DMS114 treated with DMSO at 0.1 percent for 48 hours (cell line): ENCODE results near the gene ZNF668.

ENCODE experiments used
- DNase-seq: peaks from one replicate; lab custom pipeline; 2025; ENCODE audit not compliant: unreplicated experiment; lab: John Stamatoyannopoulos, UW

ZNF668 gene

DNA sequence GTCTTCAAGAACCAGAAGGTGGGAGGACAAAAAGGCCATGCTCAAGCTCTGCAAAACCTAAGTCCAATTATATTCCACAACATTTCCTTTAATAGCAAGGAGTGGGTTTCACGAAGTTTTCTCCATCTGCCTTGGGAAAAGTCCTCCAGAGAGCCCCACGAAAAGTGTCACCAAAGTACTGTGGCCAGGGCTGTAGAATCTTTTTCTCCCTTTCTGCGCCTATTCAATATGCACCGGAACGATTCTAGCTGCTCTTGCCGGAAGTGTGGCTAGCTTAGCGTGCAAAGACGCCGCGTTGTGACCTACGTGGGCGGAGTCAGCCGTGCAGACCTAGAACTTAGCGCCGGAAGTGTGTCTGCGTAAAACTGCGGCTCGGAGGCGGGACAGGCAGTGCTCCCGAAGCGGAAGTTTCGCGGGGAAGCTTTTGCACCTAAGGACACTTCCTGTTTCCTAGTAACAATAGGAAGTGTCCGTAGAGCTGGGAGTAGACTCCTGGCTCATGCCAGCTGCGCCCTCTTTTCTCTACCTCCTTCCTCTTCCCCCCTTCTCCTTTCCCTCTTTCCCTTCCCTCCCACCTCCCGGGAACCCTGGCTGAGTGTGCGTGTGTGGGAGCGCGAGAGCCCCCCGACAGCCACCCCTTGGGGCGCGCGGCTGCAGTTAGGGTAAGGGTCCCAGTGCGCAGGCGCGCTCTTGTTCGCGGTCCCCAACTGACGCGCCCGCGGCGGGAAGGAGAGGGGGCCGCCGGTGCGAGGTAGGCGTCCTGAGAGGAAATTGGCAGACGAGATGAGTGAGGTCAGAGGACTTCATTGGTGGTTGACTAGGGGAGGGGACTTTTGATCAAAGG lies at the start of gene ZNF668, which contains the start of gene ZNF646:
Gene ZNF668, minus strand, starts transcription at position 271 of the 844 bp plus-strand sequence. CDS start 9,781 bp downstream, outside the sequence.
Gene ZNF646, plus strand, starts transcription at position 453 of the 844 bp plus-strand sequence. CDS start 1,903 bp downstream, outside the sequence.
- DNase-seq, result peak; percentile 99

DNA sequence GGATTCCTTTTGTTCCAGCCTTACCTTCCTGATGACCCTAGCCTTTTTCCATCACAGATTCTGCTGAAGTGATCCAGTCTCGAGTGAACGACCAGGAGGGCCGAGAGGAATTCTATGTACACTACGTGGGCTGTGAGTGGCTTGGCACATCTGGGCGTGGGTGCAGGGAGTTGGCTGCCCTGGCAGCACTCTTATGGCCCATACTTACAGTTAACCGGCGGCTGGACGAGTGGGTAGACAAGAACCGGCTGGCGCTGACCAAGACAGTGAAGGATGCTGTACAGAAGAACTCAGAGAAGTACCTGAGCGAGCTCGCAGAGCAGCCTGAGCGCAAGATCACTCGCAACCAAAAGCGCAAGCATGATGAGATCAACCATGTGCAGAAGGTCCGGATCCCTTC lies 46.1 kb upstream of the ZNF668 start:
- DNase-seq, result no peak

DNA sequence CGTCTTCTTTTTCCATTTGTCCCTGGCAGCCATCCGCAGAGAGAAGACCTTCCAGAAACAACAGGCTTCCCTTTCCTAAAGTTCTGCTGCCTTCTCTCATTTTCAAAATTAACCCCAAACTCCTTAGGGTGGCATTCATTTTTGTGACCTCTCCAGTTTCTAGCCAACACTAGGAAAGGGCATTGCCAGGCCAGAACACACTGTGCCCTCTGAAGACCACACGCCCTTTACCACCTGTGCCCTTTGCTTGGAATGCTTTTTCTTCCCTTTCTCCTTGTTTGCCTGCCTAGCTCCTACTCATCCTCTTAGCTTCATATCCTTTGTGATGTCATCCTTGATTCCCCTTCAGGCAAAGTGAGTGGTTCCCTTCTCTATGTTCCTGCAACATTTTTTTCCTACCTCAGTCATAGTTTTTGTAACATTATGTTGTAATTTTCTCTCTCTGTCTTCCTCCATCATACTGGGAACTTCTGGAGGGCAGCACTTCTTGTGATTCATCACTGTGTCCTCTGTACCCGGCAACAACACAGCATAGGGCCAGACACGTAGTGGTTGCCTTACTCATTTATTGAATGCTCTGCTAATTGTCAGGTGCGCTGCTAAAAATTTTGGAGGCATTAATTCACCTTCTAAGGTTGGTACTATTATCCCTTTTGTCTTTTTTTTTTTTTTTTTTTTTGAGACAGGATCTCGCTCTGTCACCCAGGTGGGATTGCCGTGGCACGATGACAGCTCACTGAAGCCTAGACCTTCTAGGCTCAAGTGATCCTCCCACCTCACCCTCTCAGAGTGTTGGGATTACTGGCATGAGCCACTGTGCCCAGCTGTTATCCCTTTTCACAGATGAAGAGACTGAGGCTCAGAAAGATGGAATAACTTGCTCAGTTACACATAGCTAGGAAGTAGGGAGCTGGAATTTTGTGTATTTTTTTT lies 44.4 kb upstream of the ZNF668 start:
- DNase-seq, result no peak

DNA sequence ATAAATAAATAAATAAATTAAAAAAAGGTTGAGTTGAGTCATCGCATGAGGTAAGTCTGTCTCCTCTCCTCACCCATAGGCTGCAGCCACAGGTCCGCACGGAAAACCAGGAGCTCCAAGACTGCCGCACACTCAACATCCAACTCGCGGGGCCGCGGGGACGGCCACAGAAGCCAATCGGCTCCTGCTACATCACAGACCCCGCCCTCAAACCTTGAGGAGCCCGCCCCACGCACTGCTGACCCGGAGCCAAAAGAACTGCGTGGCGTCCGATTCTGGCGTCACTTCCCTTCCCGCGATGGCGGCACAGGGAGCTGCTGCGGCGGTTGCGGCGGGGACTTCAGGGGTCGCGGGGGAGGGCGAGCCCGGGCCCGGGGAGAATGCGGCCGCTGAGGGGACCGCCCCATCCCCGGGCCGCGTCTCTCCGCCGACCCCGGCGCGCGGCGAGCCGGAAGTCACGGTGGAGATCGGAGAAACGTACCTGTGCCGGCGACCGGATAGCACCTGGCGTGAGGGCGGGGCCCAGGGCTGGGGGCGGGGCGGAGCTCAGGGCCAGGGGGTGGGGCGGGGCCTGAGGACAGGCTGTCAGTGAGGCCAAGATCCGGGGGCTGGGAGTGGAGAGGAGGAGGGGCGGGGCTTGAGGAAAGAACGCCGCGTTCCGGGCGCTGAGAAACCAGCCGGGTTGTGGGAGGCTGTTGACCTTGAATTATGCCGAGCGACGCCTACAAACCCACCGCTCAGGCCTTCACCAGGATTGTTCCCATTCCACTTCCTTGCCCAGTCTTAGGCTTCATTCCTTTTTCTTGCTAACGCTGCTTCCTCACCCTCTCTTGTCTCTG lies 43.6 kb upstream of the ZNF668 start, which contains the start of gene KAT8:
Gene KAT8, plus strand, starts transcription at position 281 of the 839 bp plus-strand sequence. Its CDS starts 18 bp downstream, at position 299.
- peak; percentile 97 for DNase-seq

GRCh38 chr16:31114468-31114867 lies 40.4 kb upstream of the ZNF668 start:
- DNase-seq, result no peak

- no peak for DNase-seq
Measured at GRCh38 chr16:31113121-31114120, 39.4 kb upstream of the ZNF668 start.

- no peak for DNase-seq
Measured at GRCh38 chr16:31112711-31113110, 38.7 kb upstream of the ZNF668 start.

DNA sequence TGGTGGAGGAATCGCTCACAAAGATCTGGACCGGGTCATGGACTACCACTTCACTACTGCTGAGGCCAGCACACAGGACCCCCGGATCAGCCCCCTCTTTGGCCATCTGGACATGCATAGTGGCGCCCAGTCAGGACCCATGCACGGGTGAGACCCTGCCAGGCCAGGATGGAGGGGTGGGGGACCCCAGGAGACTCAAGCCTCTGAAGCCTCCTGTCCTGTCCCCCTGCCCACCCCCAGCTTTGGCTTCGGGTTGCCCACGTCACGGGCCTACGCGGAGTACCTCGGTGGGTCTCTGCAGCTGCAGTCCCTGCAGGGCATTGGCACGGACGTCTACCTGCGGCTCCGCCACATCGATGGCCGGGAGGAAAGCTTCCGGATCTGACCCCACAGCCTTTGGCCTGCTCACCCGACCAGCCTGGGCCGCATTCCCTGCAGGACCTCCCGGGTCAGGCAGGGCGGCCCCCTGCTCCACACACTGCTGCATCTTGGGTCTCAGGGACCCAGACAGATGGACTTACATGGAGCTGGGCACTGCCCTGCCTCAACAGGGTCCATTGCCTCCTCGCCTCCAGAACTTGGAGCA lies 37.9 kb upstream of the ZNF668 start:
- no peak for DNase-seq

DNA sequence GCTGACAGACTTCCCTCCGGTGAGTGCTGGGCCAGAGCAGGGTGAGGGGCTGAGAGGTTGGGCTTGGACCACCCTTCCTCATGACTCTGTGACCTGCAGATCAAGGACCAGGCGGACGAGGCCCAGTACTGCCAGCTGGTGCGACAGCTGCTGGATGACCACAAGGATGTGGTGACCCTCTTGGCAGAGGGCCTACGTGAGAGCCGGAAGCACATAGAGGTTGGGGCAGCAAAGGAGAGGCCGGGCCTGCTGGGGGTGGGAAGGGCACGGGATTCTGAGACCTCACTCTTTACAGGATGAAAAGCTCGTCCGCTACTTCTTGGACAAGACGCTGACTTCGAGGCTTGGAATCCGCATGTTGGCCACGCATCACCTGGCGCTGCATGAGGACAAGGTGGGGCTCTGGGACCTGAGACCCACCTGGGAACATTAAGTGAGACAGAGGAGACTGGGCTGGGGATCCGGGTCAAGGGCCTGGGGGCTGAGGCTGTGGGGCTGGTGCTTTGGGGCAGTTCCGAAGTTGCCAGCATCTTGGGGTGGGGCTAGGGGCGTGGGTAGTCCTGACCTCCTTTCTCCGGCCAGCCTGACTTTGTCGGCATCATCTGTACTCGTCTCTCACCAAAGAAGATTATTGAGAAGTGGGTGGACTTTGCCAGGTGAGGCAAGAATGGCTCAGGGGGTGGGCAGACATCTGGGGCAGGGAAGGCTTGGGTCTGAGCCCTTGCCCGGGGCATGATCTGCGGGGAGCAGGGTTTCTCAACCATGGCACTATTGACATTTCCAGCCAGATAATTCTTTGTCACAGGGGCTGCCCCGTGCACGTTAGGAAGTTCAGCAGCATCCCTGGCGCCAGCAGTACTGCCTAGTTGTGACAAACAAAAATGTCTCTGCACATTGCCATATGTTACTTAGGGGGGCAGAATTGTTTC lies 36.3 kb upstream of the ZNF668 start:
- no peak for DNase-seq

DNA sequence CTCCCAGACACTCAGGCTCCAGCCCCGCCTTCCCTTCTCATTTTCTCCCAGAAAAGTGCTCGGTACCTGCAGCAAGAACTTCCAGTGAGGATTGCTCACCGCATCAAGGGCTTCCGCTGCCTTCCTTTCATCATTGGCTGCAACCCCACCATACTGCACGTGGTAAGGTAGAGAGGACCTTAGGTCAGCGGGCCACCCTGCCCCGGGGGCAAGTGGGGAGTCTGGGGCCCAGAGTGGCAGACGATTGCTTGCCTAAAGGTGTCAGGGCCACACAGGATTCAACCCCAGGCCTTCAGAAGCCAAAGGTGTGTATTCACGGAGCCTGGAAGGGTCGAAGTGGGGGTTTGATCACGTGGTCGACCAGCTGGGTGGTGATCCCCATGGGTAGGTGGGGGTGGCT lies 35.6 kb upstream of the ZNF668 start:
- no peak for DNase-seq

DNA sequence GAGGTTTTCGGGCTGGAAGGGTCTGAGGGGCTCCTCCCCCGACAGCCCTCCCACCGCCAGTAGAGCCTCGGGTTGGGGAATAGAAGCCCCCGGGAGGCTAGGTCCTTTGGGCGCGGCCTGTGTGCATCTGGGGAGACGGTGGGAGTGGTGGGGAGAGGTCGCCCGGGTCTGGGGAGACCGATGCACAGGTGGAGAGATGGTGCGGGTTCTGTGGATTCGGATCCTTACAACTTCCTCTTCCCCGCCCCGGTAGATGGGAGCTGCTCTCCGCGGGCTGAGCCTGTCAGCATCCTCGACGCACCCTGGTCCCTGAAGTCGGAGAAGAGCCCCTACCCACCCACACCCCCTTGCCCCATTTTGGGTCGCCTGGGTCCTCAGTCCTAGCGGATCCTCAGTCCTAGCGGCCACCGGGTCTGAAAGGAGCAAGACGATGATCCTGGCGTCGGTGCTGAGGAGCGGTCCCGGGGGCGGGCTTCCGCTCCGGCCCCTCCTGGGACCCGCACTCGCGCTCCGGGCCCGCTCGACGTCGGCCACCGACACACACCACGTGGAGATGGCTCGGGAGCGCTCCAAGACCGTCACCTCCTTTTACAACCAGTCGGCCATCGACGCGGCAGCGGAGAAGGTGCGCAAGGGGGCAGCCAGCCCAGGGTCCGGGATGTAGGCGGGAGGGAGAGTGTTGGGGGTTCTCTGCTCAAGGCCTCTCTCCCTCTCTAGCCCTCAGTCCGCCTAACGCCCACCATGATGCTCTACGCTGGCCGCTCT lies 34.9 kb upstream of the ZNF668 start:
- no peak for DNase-seq

DNA sequence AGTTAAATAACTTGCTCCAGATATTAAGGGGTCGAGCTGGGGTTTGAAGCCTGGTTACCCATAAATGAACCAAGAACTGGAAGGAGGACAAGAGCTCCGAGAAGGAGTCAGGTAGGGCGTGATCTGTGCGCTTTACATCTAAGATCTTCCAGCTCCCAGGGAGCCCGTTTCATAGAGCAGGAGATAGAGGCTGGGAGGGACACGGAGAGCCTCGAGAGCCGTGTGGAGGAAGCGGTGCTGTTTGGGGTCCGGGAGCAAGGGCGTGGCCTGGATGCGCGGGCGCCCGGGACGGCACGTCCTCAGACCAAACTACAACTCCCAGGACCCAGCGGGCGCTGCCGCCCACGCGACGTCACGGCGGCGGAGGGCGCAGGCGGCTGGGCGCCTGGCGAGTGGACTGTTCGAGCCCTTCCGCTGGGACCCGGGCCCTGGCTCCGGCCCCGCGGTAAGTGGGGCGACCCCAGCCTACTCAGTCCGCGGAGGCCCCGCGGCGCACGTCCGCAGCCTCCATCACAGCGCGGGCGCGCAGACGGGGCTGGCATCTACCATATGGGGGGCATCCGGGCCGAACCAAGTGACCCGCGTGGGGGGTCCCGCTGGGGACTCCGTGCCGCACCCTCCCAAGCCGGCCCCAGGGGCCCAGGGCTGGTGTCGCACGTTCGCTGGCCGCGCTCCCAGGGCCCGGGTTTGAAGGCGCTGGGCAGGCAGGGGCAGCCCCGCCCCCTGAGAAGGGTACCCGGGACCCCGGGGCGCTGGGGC lies 34.2 kb upstream of the ZNF668 start, which contains the start of gene BCKDK:
Gene BCKDK, plus strand, starts transcription at position 352 of the 759 bp plus-strand sequence. CDS start 838 bp downstream, outside the sequence.
- DNase-seq, result peak; percentile 67

DNA sequence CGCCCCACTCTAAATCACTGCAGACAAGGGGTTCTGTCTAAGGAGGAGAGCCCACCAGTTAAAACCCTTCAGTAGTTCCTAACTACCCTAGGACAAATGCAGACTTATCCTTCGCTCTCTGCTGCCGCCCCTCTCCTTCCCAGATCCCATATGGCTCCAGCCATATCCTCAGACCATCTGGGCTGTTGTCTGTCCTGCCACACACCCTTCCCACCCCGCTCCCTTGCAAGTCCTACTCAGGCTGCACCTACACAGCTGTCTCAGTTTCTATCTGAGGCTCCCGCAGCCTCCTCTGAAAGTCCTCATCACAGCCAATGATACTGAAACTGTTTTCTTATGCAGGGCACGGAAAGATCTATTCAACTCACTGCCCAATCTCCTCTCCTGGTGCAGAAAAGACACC lies 33.4 kb upstream of the ZNF668 start:
- DNase-seq, result no peak

- DNase-seq, result no peak
Measured at GRCh38 chr16:31106509-31107464, 32.7 kb upstream of the ZNF668 start.

DNA sequence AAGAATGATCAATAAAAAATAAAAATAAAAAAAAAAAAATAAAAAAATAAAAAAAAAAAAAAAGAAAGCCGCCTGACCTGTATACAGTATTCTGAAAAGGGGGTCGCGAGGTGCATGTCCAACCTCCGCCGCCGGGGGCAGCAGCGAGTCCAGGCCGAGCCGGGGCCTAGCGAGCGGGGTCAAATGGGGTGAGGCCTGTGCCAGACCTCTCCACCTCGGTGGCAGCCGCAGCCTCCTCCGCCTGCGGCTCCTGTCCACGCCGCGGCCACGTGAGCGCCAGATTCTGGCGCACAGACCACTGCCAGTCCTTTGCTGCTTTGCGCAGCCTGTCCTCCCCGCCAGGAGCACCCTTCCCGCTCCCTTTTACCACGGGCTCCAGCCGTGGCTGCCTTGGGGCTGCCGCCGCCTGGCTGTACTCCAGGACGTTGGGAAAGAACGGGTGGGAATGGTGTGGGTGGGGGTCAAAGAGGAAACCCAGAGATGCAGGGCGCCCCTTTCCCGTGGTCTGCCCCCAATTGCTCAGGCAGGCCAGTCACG lies 31.7 kb upstream of the ZNF668 start:
- no peak for DNase-seq
